ENCODE results near the gene RAB17. TPM values are rescaled to one million over a fixed set of nuclear protein-coding genes. Genes with fewer than 3 reads are reported as not detected.

RAB17 gene
- total and polyA plus RNA-seq, 2 of the 4 experiments (the other 2 are of a cell fraction) = 0.41 TPM; not detected in 1

- H4K91ac ChIP-seq (ENCODE audit: insufficient read depth, low read depth, low read length) = no peak overlapping the region
- in situ Hi-C loops (cut with MboI; ENCODE audit: low sequenced_read_pairs) (no loop called here), intact Hi-C loops (cut with micrococcal nuclease) (loop anchor here (5.0 kb wide), 1 partner anchor 141 kb away; no protein-coding TSS in a partner anchor), dilution Hi-C loops (cut with HindIII; ENCODE audit: low sequenced_read_pairs, unreplicated experiment) (no loop called here)
- no peaks in the 10 kb centered on the region for H3K27me3 ChIP-seq (ENCODE audit: control insufficient read depth, insufficient read depth, low read length)
- H4K8ac ChIP-seq (ENCODE audit: low read depth in 2 of 2, low read length in 2 of 2) = no peak overlapping the region
- no peak overlapping the region for H4K5ac ChIP-seq (ENCODE audit: low read depth, low read length)
- H2BK20ac ChIP-seq (ENCODE audit: low read depth, low read length) = no peak overlapping the region; the same call in 1 of the 2 replicates
- H3K9ac ChIP-seq (ENCODE audit: low read depth, low read length) = no peak overlapping the region
- no peak overlapping the region for H2BK120ac ChIP-seq (ENCODE audit: low read depth, low read length)
- ChIA-PET POLR2A (ENCODE audit: unreplicated experiment) (no interaction called here), CTCF (interaction anchor here (0.6 to 2.1 kb wide), 3 partner anchors 12 to 20 kb away, joined by 3 to 7 read pairs (median 4); no protein-coding TSS in a partner anchor)
- H3K18ac ChIP-seq (ENCODE audit: low read depth, low read length) = no peak overlapping the region
- no peak overlapping the region for H3K14ac ChIP-seq (replicated peaks; ENCODE audit: low read depth, low read length)
- no peaks in the 10 kb centered on the region for H3K36me3 ChIP-seq (ENCODE audit: control insufficient read depth, insufficient read depth, low read length)
- no peak overlapping the region for H3K23ac ChIP-seq (ENCODE audit: low read depth, low read length)
- WGBS, 2 experiments (ENCODE audit: extremely low coverage in 2 of 2, insufficient read length in 1 of 2) = 90% methylated on average over 2 of the region's 14 CpGs; no CpG with 5 or more reads in 1 of the 2 experiments
- H2AK5ac ChIP-seq (ENCODE audit: low read depth, low read length) = 0 out of 2 replicates have a peak overlapping the region, but pooled peaks have one; percentile 62
- ATAC-seq (ENCODE audit: low read depth) = no peak
- no peak overlapping the region for H2BK5ac ChIP-seq (ENCODE audit: low read depth, low read length, poor library complexity, severe bottlenecking)
- no peak overlapping the region for H2BK15ac ChIP-seq (ENCODE audit: low read depth, low read length)
- no TSS peak for BruUV-seq (replicated peaks)
- no peaks in the 10 kb centered on the region for H3K79me1 ChIP-seq (ENCODE audit: low read depth in 1 of 2, low read length in 2 of 2)
- peak overlapping the region; percentile 13; the same call in 1 of the 2 replicates for H3K4ac ChIP-seq (ENCODE audit: low read depth, low read length)
- peaks cover 7% of the 10 kb centered on the region for H3K4me1 ChIP-seq (ENCODE audit: control insufficient read depth, insufficient read depth, low read length)
- H3K9me1 ChIP-seq (ENCODE audit: insufficient read depth, low read length) = peaks cover 9% of the 10 kb centered on the region; the same call in 1 of the 2 replicates
- no peak overlapping the region for H3K4me2 ChIP-seq (ENCODE audit: low read depth, low read length)
- no peak overlapping the region for H3K27ac ChIP-seq (ENCODE audit: insufficient read depth, low read length)
- no peak overlapping the region for H3K56ac ChIP-seq (ENCODE audit: extremely low read depth, insufficient read depth, low read length)
- H2AK9ac ChIP-seq (replicated peaks; ENCODE audit: low read depth, low read length, poor library complexity) = no peak overlapping the region
- no peak overlapping the region for H3K4me3 ChIP-seq (ENCODE audit: insufficient read depth, low read depth, low read length)
- no peak for DNase-seq
- H2AFZ ChIP-seq (replicated peaks; ENCODE audit: low read length, poor library complexity) = peak overlapping the region; percentile 7
- no peaks in the 10 kb centered on the region for H3K9me3 ChIP-seq (ENCODE audit: control insufficient read depth, insufficient read depth, low read length)
- no peaks in the 10 kb centered on the region for H4K20me1 ChIP-seq (ENCODE audit: insufficient read depth, low read length)
- TF ChIP-seq, protein P1, sequence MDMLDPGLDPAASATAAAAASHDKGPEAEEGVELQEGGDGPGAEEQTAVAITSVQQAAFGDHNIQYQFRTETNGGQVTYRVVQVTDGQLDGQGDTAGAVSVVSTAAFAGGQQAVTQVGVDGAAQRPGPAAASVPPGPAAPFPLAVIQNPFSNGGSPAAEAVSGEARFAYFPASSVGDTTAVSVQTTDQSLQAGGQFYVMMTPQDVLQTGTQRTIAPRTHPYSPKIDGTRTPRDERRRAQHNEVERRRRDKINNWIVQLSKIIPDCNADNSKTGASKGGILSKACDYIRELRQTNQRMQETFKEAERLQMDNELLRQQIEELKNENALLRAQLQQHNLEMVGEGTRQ (IDR thresholded peaks at IDR 0.05; ENCODE audit: low read depth, low read length) = no peak
- TF ChIP-seq, protein P2, sequence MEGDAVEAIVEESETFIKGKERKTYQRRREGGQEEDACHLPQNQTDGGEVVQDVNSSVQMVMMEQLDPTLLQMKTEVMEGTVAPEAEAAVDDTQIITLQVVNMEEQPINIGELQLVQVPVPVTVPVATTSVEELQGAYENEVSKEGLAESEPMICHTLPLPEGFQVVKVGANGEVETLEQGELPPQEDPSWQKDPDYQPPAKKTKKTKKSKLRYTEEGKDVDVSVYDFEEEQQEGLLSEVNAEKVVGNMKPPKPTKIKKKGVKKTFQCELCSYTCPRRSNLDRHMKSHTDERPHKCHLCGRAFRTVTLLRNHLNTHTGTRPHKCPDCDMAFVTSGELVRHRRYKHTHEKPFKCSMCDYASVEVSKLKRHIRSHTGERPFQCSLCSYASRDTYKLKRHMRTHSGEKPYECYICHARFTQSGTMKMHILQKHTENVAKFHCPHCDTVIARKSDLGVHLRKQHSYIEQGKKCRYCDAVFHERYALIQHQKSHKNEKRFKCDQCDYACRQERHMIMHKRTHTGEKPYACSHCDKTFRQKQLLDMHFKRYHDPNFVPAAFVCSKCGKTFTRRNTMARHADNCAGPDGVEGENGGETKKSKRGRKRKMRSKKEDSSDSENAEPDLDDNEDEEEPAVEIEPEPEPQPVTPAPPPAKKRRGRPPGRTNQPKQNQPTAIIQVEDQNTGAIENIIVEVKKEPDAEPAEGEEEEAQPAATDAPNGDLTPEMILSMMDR (conservative IDR thresholded peaks at IDR 0.05; ENCODE audit: low read depth, low read length) = no peak
- no peak for TF ChIP-seq RFX5 (IDR thresholded peaks at IDR 0.05; ENCODE audit: low read depth, low read length)
- no peak for TF ChIP-seq MAZ (IDR thresholded peaks at IDR 0.05; ENCODE audit: borderline replicate concordance, low read depth, low read length)
- no peak for TF ChIP-seq RAD21 (IDR thresholded peaks at IDR 0.05; ENCODE audit: low read length)
- no peak for TF ChIP-seq CHD1 (IDR thresholded peaks at IDR 0.05; ENCODE audit: low read depth, low read length)
- no peak for TF ChIP-seq NFE2L2 (IDR thresholded peaks at IDR 0.05; ENCODE audit: low read depth, low read length)
- no peak for TF ChIP-seq RCOR1 (IDR thresholded peaks at IDR 0.05; ENCODE audit: insufficient replicate concordance, low read length)
- TF ChIP-seq MXI1 (IDR thresholded peaks at IDR 0.05; ENCODE audit: borderline replicate concordance, low read depth, low read length) = no peak
- TF ChIP-seq FOS (IDR thresholded peaks at IDR 0.05; ENCODE audit: low read depth, low read length) = no peak
- TF ChIP-seq, protein P3, sequence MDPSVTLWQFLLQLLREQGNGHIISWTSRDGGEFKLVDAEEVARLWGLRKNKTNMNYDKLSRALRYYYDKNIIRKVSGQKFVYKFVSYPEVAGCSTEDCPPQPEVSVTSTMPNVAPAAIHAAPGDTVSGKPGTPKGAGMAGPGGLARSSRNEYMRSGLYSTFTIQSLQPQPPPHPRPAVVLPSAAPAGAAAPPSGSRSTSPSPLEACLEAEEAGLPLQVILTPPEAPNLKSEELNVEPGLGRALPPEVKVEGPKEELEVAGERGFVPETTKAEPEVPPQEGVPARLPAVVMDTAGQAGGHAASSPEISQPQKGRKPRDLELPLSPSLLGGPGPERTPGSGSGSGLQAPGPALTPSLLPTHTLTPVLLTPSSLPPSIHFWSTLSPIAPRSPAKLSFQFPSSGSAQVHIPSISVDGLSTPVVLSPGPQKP (IDR thresholded peaks at IDR 0.05; ENCODE audit: borderline replicate concordance, low read depth, low read length) = no peak
- no peak for TF ChIP-seq MAFK (IDR thresholded peaks at IDR 0.05; ENCODE audit: low read depth, low read length)
- TF ChIP-seq BHLHE40 (IDR thresholded peaks at IDR 0.05; ENCODE audit: low read depth, low read length) = no peak
- no peak for TF ChIP-seq CEBPB (IDR thresholded peaks at IDR 0.05; ENCODE audit: low read depth, low read length)
- TF ChIP-seq POLR2A (IDR thresholded peaks at IDR 0.05; ENCODE audit: low read depth, low read length) = no peak
These were observed 11.1 kb upstream of the RAB17 start for GRCh38 chr2:237601453-237602116.

Measured in IMR-90 (cell line).